ENCODE data around the gene TROAP.
"Not testable (repeated sequence)": the region's sequence is repeated elsewhere in the genome, so short reads cannot be mapped to it uniquely, and the experiment has no call there.

The TROAP gene

GRCh38 chr12:49322708-49323523 is at the start of gene TROAP:
TROAP (plus strand) TSS chr12:49323255; CDS start chr12:49323609, 354 bp downstream.
- DNase-seq (ENCODE audit: low read depth) = peak; percentile 94

- DNase-seq (ENCODE audit: low read depth) = no peak
These were observed 49.2 kb upstream of the TROAP start for GRCh38 chr12:49273726-49274395.

- no peak for DNase-seq (ENCODE audit: low read depth)
These were observed 48.5 kb upstream of the TROAP start for GRCh38 chr12:49274396-49275069.

GRCh38 chr12:49276304-49277290 is 46.5 kb upstream of the TROAP start:
- DNase-seq (ENCODE audit: low read depth) = no peak

- DNase-seq (ENCODE audit: low read depth) = no peak
These were observed 45.6 kb upstream of the TROAP start for GRCh38 chr12:49277466-49277865.

- no peak for DNase-seq (ENCODE audit: low read depth)
These were observed 43.3 kb upstream of the TROAP start for GRCh38 chr12:49279706-49280159.

- not testable (repeated sequence) for DNase-seq (ENCODE audit: low read depth)
These were observed 42.5 kb upstream of the TROAP start for GRCh38 chr12:49280545-49280944.

GRCh38 chr12:49282302-49282701 is 40.8 kb upstream of the TROAP start:
- DNase-seq (ENCODE audit: low read depth) = no peak

GRCh38 chr12:49282740-49283375 is 40.2 kb upstream of the TROAP start:
- DNase-seq (ENCODE audit: low read depth) = not testable (repeated sequence)

- no peak for DNase-seq (ENCODE audit: low read depth)
These were observed 39.3 kb upstream of the TROAP start for GRCh38 chr12:49283541-49284429.

GRCh38 chr12:49284672-49285071 is 38.4 kb upstream of the TROAP start:
- no peak for DNase-seq (ENCODE audit: low read depth)

- DNase-seq (ENCODE audit: low read depth) = no peak
These were observed 35.2 kb upstream of the TROAP start for GRCh38 chr12:49287876-49288275.

- peak; percentile 50 for DNase-seq (ENCODE audit: low read depth)
These were observed 34.6 kb upstream of the TROAP start for GRCh38 chr12:49288412-49288853.

GRCh38 chr12:49288922-49289555 is 34.0 kb upstream of the TROAP start:
- DNase-seq (ENCODE audit: low read depth) = no peak

GRCh38 chr12:49292729-49293055 is 30.4 kb upstream of the TROAP start:
- DNase-seq (ENCODE audit: low read depth) = no peak

- DNase-seq (ENCODE audit: low read depth) = no peak
These were observed 29.7 kb upstream of the TROAP start for GRCh38 chr12:49293056-49293956.

- DNase-seq (ENCODE audit: low read depth) = no peak
These were observed 28.8 kb upstream of the TROAP start for GRCh38 chr12:49294086-49294803.

GRCh38 chr12:49294804-49295081 is 28.3 kb upstream of the TROAP start:
- no peak for DNase-seq (ENCODE audit: low read depth)
